HL-60/S4 treated with phorbol 12-myristate 13-acetate at 8.2 ng/mL for 4 days and 3 days (cell line): ENCODE data around the gene VWA7.
"Not testable (repeated sequence)": the region's sequence is repeated elsewhere in the genome, so short reads cannot be mapped to it uniquely, and the experiment has no call there.

Experiments used
- in situ Hi-C: fragments of 300-500 bp; cut with MboI; formaldehyde crosslinking; loops from 2 replicates; pipeline ENCODE4 v1.15.0; 2022; ENCODE audit warnings: low sequenced_read_pairs

Gene VWA7, protein sequence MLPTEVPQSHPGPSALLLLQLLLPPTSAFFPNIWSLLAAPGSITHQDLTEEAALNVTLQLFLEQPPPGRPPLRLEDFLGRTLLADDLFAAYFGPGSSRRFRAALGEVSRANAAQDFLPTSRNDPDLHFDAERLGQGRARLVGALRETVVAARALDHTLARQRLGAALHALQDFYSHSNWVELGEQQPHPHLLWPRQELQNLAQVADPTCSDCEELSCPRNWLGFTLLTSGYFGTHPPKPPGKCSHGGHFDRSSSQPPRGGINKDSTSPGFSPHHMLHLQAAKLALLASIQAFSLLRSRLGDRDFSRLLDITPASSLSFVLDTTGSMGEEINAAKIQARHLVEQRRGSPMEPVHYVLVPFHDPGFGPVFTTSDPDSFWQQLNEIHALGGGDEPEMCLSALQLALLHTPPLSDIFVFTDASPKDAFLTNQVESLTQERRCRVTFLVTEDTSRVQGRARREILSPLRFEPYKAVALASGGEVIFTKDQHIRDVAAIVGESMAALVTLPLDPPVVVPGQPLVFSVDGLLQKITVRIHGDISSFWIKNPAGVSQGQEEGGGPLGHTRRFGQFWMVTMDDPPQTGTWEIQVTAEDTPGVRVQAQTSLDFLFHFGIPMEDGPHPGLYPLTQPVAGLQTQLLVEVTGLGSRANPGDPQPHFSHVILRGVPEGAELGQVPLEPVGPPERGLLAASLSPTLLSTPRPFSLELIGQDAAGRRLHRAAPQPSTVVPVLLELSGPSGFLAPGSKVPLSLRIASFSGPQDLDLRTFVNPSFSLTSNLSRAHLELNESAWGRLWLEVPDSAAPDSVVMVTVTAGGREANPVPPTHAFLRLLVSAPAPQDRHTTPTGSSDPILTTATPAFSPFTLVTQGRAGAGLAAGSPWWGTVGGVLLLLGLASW

GRCh38 chr6:31776989-31777666, at the start of gene VWA7:
VWA7 (minus strand) TSS chr6:31777328; CDS start chr6:31776779, 549 bp downstream.
- in situ Hi-C loops = no loop called here

GRCh38 chr6:31826793-31827285, 49.7 kb upstream of the VWA7 start:
- in situ Hi-C loops = no loop called here

GRCh38 chr6:31825553-31825952, 48.4 kb upstream of the VWA7 start:
- in situ Hi-C loops = no loop called here

GRCh38 chr6:31823592-31824196, 46.6 kb upstream of the VWA7 start:
- in situ Hi-C loops = not testable (repeated sequence)

- in situ Hi-C loops = no loop called here
Observed at GRCh38 chr6:31822036-31822821, 45.1 kb upstream of the VWA7 start.

- in situ Hi-C loops = no loop called here
Observed at GRCh38 chr6:31821301-31822035, 44.3 kb upstream of the VWA7 start.

DNA sequence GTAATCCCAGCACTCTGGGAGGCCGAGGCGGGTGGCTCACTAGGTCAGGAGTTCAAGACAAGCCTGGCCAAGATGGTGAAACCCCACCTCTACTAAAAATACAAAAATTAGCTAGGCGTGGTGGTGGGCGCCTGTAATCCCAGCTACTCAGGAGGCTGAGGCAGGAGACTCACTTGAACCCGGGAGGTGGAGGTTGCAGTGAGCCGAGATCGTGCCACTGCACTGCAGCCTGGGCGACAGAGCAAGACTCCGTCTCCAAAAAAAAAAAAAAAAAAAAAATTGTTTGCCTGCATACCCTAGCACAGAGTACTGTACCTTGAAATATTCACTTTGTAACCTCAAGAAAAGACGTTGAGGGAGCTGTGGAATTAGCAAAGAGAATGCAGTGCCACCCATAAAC, 43.3 kb upstream of the VWA7 start:
- in situ Hi-C loops = not testable (repeated sequence)

- in situ Hi-C loops = no loop called here
Observed at GRCh38 chr6:31819871-31820299, 42.8 kb upstream of the VWA7 start.

DNA sequence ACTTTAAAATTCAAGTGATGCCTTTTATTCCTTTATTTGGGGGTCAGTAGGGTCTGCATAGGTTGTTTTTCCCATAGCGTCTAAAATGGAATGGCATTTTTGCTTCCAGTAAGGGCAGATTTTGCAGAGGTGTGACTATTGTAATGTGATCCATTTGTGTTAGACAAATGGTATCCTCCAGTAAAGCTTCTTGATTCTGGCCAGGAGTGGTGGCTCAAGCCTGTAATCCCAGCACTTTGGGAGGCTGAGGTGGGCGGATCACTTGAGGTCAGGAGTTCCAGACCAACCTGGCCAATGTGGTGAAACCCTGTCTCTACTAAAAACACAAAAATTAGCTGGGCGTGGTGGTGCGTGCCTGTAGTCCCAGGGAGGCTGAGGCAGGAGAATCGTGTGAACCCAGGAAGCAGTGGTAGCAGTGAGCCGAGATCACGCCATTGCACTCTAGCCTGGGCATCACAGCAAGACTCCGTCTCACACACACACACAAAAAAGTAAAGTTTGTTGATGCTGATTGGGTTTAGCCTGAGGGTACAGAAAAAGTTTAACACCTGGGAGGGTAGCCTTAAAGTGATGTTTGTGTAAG, 40.9 kb upstream of the VWA7 start:
- in situ Hi-C loops = not testable (repeated sequence)

DNA sequence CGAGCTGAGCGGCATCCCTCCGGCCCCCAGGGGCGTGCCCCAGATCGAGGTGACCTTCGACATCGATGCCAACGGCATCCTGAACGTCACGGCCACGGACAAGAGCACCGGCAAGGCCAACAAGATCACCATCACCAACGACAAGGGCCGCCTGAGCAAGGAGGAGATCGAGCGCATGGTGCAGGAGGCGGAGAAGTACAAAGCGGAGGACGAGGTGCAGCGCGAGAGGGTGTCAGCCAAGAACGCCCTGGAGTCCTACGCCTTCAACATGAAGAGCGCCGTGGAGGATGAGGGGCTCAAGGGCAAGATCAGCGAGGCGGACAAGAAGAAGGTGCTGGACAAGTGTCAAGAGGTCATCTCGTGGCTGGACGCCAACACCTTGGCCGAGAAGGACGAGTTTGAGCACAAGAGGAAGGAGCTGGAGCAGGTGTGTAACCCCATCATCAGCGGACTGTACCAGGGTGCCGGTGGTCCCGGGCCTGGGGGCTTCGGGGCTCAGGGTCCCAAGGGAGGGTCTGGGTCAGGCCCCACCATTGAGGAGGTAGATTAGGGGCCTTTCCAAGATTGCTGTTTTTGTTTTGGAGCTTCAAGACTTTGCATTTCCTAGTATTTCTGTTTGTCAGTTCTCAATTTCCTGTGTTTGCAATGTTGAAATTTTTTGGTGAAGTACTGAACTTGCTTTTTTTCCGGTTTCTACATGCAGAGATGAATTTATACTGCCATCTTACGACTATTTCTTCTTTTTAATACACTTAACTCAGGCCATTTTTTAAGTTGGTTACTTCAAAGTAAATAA, 40.2 kb upstream of the VWA7 start:
- in situ Hi-C loops = not testable (repeated sequence)

GRCh38 chr6:31815025-31815838, 38.1 kb upstream of the VWA7 start, which contains the start of the genes HSPA1A and HSPA1L:
HSPA1A (plus strand) TSS chr6:31815543; CDS start chr6:31815757, 214 bp downstream.
HSPA1L (minus strand) TSS chr6:31815283; CDS start chr6:31811972, 3,311 bp downstream.
- in situ Hi-C loops = no loop called here

- in situ Hi-C loops = no loop called here
Observed at GRCh38 chr6:31814677-31815024, 37.5 kb upstream of the VWA7 start.

- in situ Hi-C loops = no loop called here
Observed at GRCh38 chr6:31813465-31813849, 36.3 kb upstream of the VWA7 start.

GRCh38 chr6:31811645-31812044, 34.5 kb upstream of the VWA7 start:
- in situ Hi-C loops = no loop called here

DNA sequence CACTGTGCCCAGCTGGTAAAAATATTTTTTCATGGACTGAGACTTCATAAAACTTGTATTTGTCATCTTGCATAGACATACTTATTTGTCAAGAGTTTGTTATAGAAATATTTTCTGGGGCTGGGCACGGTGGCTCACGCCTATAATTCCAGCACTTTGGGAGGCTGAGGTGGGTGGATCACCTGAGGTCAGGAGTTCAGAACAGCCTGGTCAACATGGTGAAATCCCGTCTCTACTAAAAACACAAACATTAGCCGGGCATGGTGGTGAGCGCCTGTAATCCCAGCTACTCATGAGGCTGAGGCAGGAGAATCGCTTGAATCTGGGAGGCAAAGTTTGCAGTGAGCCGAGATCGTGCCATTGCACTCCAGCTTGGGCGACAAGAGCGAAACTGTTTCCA, 31.5 kb upstream of the VWA7 start:
- in situ Hi-C loops = not testable (repeated sequence)

GRCh38 chr6:31806470-31807272, 29.5 kb upstream of the VWA7 start, which contains the start of gene LSM2:
LSM2 (minus strand) TSS chr6:31806966; CDS start chr6:31806757, 209 bp downstream.
- in situ Hi-C loops = no loop called here
